WI38 (cell line): ENCODE data around the gene PIEZO2.

Source experiments
- H3K4me3 ChIP-seq: 2 replicates; pipeline ENCODE4 v1.5.1; 2011; ENCODE audit warnings: low read depth, mild to moderate bottlenecking, control low read depth, low read length
- CTCF ChIP-seq: IDR thresholded peaks from 2 replicates; pipeline ENCODE4 v1.5.1; 2012; ENCODE audit warnings: low read depth, mild to moderate bottlenecking, control low read depth, low read length

The PIEZO2 gene

GRCh38 chr18:11064727-11065460 is 84.5 kb downstream of the PIEZO2 start:
- TF ChIP-seq CTCF = no peak
- no peak overlapping the region for H3K4me3 ChIP-seq

- no peak overlapping the region for H3K4me3 ChIP-seq
- no peak for TF ChIP-seq CTCF
Observed at GRCh38 chr18:11064106-11064505, 85.3 kb downstream of the PIEZO2 start.

- no peak for TF ChIP-seq CTCF
Observed at GRCh38 chr18:11055721-11056120, 93.6 kb downstream of the PIEZO2 start.

GRCh38 chr18:11054497-11054896 is 94.9 kb downstream of the PIEZO2 start:
- H3K4me3 ChIP-seq = no peak overlapping the region
- no peak for TF ChIP-seq CTCF

More at GRCh38 chr18:11055721-11056120, 93.6 kb downstream of the PIEZO2 start:
- H3K4me3 ChIP-seq = no peak overlapping the region

GRCh38 chr18:11053293-11053692 is 96.1 kb downstream of the PIEZO2 start:
- TF ChIP-seq CTCF = no peak
- no peak overlapping the region for H3K4me3 ChIP-seq

GRCh38 chr18:11052800-11053199 is 96.6 kb downstream of the PIEZO2 start:
- no peak for TF ChIP-seq CTCF
- no peak overlapping the region for H3K4me3 ChIP-seq

- no peak for TF ChIP-seq CTCF
Observed at GRCh38 chr18:11051462-11051861, 97.9 kb downstream of the PIEZO2 start.

More at GRCh38 chr18:11051462-11051861, 97.9 kb downstream of the PIEZO2 start:
- no peak overlapping the region for H3K4me3 ChIP-seq
